ENCODE results near the gene NANOGP8.

DNA sequence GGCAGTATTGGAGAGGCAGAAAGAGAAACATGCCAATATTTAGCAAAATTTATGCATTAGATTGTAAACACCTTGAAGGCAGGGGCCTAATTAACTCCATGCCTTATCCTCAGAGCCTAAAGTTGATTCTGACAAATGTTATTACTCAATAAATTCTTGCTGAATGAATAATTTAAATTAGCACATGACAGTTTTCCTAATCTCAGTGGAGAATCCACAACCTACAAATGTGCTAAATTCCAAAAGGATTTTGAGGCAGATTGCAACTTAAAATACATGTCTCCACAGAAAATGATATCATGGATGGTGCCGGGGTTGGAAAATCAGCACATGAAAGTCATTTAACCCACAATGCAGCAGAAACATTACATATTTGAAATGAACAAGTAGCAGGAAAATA lies 41.1 kb upstream of the NANOGP8 start:
- TF ChIP-seq ELF4 (IDR thresholded peaks at IDR 0.05), result no peak
- TF ChIP-seq ZNF384 (IDR thresholded peaks at IDR 0.05), result no peak
- no peak for TF ChIP-seq SUZ12 (IDR thresholded peaks at IDR 0.05)
- TF ChIP-seq L3MBTL2 (conservative IDR thresholded peaks at IDR 0.05), result no peak
- no peak for TF ChIP-seq FOXK2 (IDR thresholded peaks at IDR 0.05)
- no peak for TF ChIP-seq SP1 (IDR thresholded peaks at IDR 0.05)
- TF ChIP-seq FOXM1 (IDR thresholded peaks at IDR 0.05; ENCODE audit: borderline replicate concordance), result no peak
- no peak for TF ChIP-seq TARDBP (IDR thresholded peaks at IDR 0.05)
- TF ChIP-seq PKNOX1 (IDR thresholded peaks at IDR 0.05), result no peak
- TF ChIP-seq NFRKB (IDR thresholded peaks at IDR 0.05), result no peak
- no peak for TF ChIP-seq BHLHE40 (IDR thresholded peaks at IDR 0.05; ENCODE audit: borderline replicate concordance)
- no peak for TF ChIP-seq LEF1 (IDR thresholded peaks at IDR 0.05; ENCODE audit: borderline replicate concordance)
- TF ChIP-seq FOXA1 (IDR thresholded peaks at IDR 0.05), result no peak
- no peak for TF ChIP-seq ARNT (IDR thresholded peaks at IDR 0.05)
